ENCODE measurements around the gene LAMA1. TPM values are rescaled to one million over a fixed set of nuclear protein-coding genes. Genes with fewer than 3 reads are reported as not detected.

The LAMA1 gene
- total RNA-seq, 1 donor = 20.7 TPM

- DNase-seq (ENCODE audit: low read depth) = no peak
- no peak for TF ChIP-seq CTCF (IDR thresholded peaks at IDR 0.05; ENCODE audit: insufficient read depth, low read depth, low read length)
- no peak overlapping the region for H3K4me3 ChIP-seq (ENCODE audit: low read depth, low read length)
Observed at GRCh38 chr18:7004009-7004408, 113.6 kb downstream of the LAMA1 start.

GRCh38 chr18:7002107-7002506 lies 115.5 kb downstream of the LAMA1 start:
- DNase-seq (ENCODE audit: low read depth) = no peak
- no peak for TF ChIP-seq CTCF (IDR thresholded peaks at IDR 0.05; ENCODE audit: insufficient read depth, low read depth, low read length)
- H3K4me3 ChIP-seq (ENCODE audit: low read depth, low read length) = no peak overlapping the region

DNA sequence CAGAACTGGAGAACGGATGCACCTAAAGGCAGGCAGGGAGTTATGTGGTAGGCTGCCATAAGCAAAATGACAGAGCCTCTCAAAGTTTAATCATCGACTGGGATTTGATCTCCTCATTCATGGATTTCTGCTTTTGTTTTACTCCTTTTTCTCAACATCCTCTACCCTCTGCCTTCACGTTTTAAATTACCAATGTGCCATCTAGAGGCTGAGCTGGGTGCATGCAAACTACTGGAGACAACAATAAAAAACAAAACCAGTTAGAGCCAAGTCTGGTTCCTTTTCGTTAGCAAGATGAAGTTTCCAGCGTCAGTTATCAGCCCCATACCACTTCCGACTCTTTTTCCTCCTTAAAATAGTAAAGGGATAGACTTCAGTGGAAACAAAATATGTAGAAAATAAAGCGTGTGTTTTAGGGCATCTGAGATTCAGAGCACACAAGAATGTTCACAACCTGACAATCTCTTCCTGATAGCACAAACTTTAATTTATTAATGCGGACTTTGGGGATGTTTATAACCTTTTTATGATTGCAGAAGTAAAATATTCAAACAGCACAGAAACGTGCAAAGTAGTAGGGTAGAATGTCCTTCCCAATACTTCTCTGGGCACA lies 117.0 kb downstream of the LAMA1 start:
- TF ChIP-seq CTCF (IDR thresholded peaks at IDR 0.05; ENCODE audit: insufficient read depth, low read depth, low read length) = peak; percentile 58
- no peak overlapping the region for H3K4me3 ChIP-seq (ENCODE audit: low read depth, low read length)
- peak; percentile 44 for DNase-seq (ENCODE audit: low read depth)

DNA sequence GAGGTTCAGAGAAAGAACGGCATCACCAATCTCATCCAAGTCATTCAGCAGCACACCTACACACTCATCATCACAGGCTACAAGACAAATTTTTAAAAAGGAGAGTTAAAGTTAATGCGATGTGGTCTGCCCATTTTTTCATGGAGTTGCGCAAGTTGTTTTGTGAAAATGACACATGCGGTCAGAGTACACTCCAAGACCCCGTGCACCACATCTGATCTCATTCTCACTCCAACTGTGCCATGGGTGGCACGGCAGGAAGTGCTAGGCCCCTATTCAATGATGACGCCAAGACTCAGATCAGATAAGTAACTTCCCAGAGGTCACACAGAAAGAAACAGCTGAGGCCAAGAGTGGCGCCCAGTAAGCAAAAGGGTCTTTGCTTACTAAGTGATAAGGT lies 119.8 kb downstream of the LAMA1 start:
- no peak for TF ChIP-seq CTCF (IDR thresholded peaks at IDR 0.05; ENCODE audit: insufficient read depth, low read depth, low read length)
- no peak overlapping the region for H3K4me3 ChIP-seq (ENCODE audit: low read depth, low read length)
- DNase-seq (ENCODE audit: low read depth) = no peak

DNA sequence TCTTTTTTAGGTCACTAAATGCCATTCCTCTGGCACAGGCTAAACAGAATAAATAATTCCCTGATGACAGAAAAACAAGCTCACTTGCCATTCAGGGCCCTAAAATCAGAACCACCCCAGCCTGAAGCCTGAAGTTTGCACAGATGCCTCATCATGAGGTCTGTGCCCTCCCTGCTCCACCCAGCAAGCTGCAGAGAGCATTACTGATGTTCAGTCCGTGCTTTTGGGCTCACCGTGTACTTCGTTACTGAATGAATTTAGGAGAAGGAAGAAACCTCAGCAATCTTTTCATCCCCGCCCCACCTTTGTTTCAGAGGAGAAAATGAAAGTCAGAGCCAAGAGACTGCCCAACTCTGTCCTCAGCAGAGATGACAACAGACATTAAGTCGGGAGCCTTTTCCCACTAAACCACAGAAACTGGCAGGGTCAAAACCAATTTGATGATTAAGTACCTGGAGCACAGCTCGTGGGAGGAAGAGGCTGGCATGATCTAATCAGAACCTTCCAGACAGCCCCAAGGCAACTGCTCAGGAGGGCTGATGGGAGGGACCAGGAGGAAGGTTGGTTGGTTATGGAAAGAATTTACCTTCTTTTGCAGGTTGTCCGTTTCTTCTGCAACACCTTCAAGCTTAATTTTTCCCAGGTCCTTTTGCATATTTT lies 122.7 kb downstream of the LAMA1 start:
- no peak overlapping the region for H3K4me3 ChIP-seq (ENCODE audit: low read depth, low read length)
- DNase-seq (ENCODE audit: low read depth) = peak; percentile 16
- TF ChIP-seq CTCF (IDR thresholded peaks at IDR 0.05; ENCODE audit: insufficient read depth, low read depth, low read length) = no peak

GRCh38 chr18:6994056-6994770 lies 123.4 kb downstream of the LAMA1 start:
- H3K4me3 ChIP-seq (ENCODE audit: low read depth, low read length) = no peak overlapping the region
- TF ChIP-seq CTCF (IDR thresholded peaks at IDR 0.05; ENCODE audit: insufficient read depth, low read depth, low read length) = no peak
- peak; percentile 44 for DNase-seq (ENCODE audit: low read depth)

Measured in fibroblast of villous mesenchyme (primary cell).